ENCODE data around the gene GUCA2B.

GUCA2B gene

DNA sequence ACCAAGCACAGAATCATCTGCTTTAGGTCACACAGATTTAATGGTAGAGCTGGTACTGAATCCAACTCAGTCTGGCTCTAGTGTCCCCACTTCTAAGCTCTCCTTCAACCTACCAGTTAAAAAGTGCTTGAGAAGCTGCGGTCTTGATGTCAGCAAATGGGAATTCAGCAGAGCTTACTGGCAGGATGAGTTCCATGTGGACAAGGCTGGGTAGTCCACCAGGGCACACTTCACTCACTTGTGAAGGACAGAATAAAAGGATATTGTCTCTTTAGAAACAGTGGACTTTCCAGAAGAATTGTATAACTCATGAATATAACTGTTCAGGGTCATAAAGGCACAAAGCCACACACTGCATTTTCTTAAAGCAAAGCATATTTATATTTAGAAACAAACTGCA, 35.1 kb upstream of the GUCA2B start:
- Histone ChIP-seq H3K9me3 (ENCODE audit: insufficient read depth, low read depth, low read length) (no peaks in the 10 kb centered on the region), H3K27me3 (ENCODE audit: insufficient read depth, low read length, poor library complexity, severe bottlenecking) (peaks cover 5% of the 10 kb centered on the region), H3K9me2 (replicated peaks; ENCODE audit: low read depth, low read length) (no peaks in the 10 kb centered on the region), H3K79me2 (ENCODE audit: insufficient read depth, low read length) (no peaks in the 10 kb centered on the region), H3F3A (ENCODE audit: low read depth) (no peaks in the 10 kb centered on the region), H2AFZ (ENCODE audit: low read length) (no peak overlapping the region), H3K4me1 (ENCODE audit: insufficient read depth, low read length, poor library complexity, severe bottlenecking) (no peaks in the 10 kb centered on the region), H3K4me3 (ENCODE audit: low read length, poor library complexity, severe bottlenecking) (no peak overlapping the region), H3K4me2 (ENCODE audit: low read depth, low read length, poor library complexity, severe bottlenecking) (no peak overlapping the region), H4K20me1 (ENCODE audit: insufficient read depth, low read length, poor library complexity, severe bottlenecking) (no peaks in the 10 kb centered on the region), H3K36me3 (ENCODE audit: insufficient read depth, low read length) (no peaks in the 10 kb centered on the region), H3K9ac (ENCODE audit: low read depth, low read length, poor library complexity, severe bottlenecking) (no peak overlapping the region)
- no peak for TF ChIP-seq EZH2phosphoT487 (IDR thresholded peaks at IDR 0.05; ENCODE audit: borderline replicate concordance)
- TF ChIP-seq, protein P1, sequence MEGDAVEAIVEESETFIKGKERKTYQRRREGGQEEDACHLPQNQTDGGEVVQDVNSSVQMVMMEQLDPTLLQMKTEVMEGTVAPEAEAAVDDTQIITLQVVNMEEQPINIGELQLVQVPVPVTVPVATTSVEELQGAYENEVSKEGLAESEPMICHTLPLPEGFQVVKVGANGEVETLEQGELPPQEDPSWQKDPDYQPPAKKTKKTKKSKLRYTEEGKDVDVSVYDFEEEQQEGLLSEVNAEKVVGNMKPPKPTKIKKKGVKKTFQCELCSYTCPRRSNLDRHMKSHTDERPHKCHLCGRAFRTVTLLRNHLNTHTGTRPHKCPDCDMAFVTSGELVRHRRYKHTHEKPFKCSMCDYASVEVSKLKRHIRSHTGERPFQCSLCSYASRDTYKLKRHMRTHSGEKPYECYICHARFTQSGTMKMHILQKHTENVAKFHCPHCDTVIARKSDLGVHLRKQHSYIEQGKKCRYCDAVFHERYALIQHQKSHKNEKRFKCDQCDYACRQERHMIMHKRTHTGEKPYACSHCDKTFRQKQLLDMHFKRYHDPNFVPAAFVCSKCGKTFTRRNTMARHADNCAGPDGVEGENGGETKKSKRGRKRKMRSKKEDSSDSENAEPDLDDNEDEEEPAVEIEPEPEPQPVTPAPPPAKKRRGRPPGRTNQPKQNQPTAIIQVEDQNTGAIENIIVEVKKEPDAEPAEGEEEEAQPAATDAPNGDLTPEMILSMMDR (conservative IDR thresholded peaks at IDR 0.05; ENCODE audit: low read length): no peak

DNA sequence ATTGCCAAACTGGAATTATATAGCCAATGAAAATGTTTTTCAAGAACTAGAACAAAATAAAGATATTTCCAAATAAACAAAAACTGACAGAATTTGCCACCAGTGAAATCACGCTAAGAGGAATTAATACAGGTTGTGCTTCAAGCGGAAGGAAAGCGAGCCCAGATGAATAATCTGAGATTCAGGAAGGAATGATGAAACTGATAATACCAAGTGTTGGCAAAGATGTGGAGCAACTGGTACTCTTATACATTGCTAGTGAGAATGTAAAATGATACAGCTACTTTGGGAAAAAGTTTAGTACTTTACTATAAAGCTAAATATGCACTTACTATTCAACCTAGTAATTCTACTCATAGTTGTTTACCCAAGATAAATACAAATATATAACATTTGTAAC, 30.8 kb upstream of the GUCA2B start:
- Histone ChIP-seq H2AFZ (ENCODE audit: low read length) (no peak overlapping the region), H3K4me3 (ENCODE audit: low read length, poor library complexity, severe bottlenecking) (no peak overlapping the region), H3K9me3 (ENCODE audit: insufficient read depth, low read depth, low read length) (no peaks in the 10 kb centered on the region), H3K27me3 (ENCODE audit: insufficient read depth, low read length, poor library complexity, severe bottlenecking) (peaks cover 15% of the 10 kb centered on the region), H3K4me2 (ENCODE audit: low read depth, low read length, poor library complexity, severe bottlenecking) (no peak overlapping the region), H4K20me1 (ENCODE audit: insufficient read depth, low read length, poor library complexity, severe bottlenecking) (no peaks in the 10 kb centered on the region), H3F3A (ENCODE audit: low read depth) (no peaks in the 10 kb centered on the region), H3K4me1 (ENCODE audit: insufficient read depth, low read length, poor library complexity, severe bottlenecking) (no peaks in the 10 kb centered on the region), H3K9me2 (replicated peaks; ENCODE audit: low read depth, low read length) (no peaks in the 10 kb centered on the region), H3K9ac (ENCODE audit: low read depth, low read length, poor library complexity, severe bottlenecking) (no peak overlapping the region), H3K36me3 (ENCODE audit: insufficient read depth, low read length) (no peaks in the 10 kb centered on the region), H3K79me2 (ENCODE audit: insufficient read depth, low read length) (no peaks in the 10 kb centered on the region)
- TF ChIP-seq, protein P1 (conservative IDR thresholded peaks at IDR 0.05; ENCODE audit: low read length): no peak
- no peak for TF ChIP-seq EZH2phosphoT487 (IDR thresholded peaks at IDR 0.05; ENCODE audit: borderline replicate concordance)

DNA sequence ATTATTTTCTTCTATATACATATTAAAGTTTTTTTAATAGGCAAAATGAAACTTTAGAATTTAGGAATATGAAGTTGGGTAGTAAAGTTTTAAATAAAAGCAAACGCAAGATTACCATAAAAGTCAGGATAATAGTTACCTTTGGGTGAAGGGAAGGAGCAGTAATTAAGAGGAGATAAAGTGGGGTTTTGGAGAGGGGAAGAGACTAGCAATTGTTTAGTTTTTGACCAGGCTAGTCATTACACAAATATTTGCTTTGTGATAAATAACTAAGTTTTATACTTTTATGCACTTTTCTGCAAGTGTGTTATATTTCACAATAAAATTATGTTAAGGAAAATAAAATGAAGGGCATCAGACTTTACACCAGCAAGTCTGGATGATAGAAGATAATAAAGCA, 27.7 kb upstream of the GUCA2B start:
- Histone ChIP-seq H3K4me1 (ENCODE audit: insufficient read depth, low read length, poor library complexity, severe bottlenecking) (no peaks in the 10 kb centered on the region), H3K79me2 (ENCODE audit: insufficient read depth, low read length) (no peaks in the 10 kb centered on the region), H4K20me1 (ENCODE audit: insufficient read depth, low read length, poor library complexity, severe bottlenecking) (no peaks in the 10 kb centered on the region), H3K9ac (ENCODE audit: low read depth, low read length, poor library complexity, severe bottlenecking) (no peak overlapping the region), H3K9me2 (replicated peaks; ENCODE audit: low read depth, low read length) (no peaks in the 10 kb centered on the region), H3K9me3 (ENCODE audit: insufficient read depth, low read depth, low read length) (no peaks in the 10 kb centered on the region), H3K36me3 (ENCODE audit: insufficient read depth, low read length) (no peaks in the 10 kb centered on the region), H3K4me2 (ENCODE audit: low read depth, low read length, poor library complexity, severe bottlenecking) (no peak overlapping the region), H3F3A (ENCODE audit: low read depth) (no peaks in the 10 kb centered on the region), H3K27me3 (ENCODE audit: insufficient read depth, low read length, poor library complexity, severe bottlenecking) (peaks cover 10% of the 10 kb centered on the region), H3K4me3 (ENCODE audit: low read length, poor library complexity, severe bottlenecking) (no peak overlapping the region), H2AFZ (ENCODE audit: low read length) (no peak overlapping the region)
- no peak for TF ChIP-seq EZH2phosphoT487 (IDR thresholded peaks at IDR 0.05; ENCODE audit: borderline replicate concordance)
- TF ChIP-seq, protein P1 (conservative IDR thresholded peaks at IDR 0.05; ENCODE audit: low read length): no peak

All from Loucy (cell line).